Measurements from ENCODE around the gene TMPRSS11A.

Gene TMPRSS11A

DNA sequence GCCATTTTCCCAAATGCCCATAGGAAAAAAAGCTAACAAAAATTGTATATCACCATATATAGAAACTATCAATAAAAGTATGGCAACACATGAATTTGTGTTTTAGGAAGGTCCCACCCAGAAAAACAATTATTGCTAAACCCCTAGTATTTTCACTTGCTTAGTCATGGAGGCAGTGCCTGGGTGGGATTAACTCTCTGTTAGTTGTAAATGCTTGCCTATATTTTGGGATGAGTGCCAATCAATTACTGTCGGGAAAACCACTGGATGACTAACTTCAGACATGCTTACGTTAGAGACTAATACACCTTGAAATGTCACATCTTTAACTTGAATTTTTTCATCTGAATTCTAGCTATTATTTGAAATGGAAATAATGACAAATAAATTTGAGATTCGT, 33.9 kb downstream of the TMPRSS11A start:
- Mint-ChIP-seq H3K36me3 (no peaks in the 10 kb centered on the region), H3K4me3 (no peak overlapping the region), H3K27me3 (peaks cover 10% of the 10 kb centered on the region), H3K4me1 (no peaks in the 10 kb centered on the region), H3K9me3 (no peaks in the 10 kb centered on the region), H3K27ac (no peak overlapping the region)

DNA sequence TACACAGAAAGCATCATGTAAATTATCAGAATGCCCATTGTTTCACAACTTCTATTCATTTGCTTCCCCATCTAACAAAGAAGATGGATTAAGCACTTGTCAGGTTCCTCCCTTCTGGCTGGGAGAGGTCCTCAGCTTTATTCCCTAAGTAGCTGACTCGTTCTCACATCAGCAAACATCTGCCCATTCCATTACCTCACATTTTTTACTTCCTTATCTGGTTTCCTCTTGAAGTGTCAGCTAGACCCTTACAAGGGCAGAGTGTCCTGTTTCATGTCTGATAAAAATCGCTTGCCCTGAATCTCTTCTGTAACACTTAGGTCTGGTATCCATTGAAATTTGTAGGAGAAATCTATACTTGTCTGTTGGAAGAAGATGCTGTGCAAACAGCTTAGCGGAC, 34.7 kb downstream of the TMPRSS11A start:
- Mint-ChIP-seq H3K27me3 (peaks cover 13% of the 10 kb centered on the region), H3K27ac (no peak overlapping the region), H3K4me1 (no peaks in the 10 kb centered on the region), H3K36me3 (no peaks in the 10 kb centered on the region), H3K4me3 (no peak overlapping the region), H3K9me3 (no peaks in the 10 kb centered on the region)

DNA sequence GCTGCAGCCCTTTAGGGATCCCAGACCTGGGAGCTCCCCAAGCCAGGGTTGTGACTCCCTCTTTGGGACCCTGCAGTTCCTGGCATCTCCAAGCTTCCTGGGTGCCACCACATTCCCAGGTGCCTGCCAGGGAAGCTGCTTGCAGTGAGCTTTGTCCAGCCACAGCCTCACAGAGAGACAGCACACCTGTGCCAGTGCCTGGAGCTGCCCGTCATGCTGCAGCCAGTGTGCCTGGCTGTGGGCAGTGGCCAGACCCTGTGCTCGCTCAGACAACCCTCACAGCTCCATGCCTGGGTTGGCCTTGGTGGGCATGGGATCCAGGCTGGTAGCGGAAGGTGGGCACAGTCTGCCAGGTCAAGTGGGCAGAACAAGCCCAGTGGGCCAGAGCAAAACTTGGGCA, 36.0 kb downstream of the TMPRSS11A start:
- Mint-ChIP-seq H3K4me3 (no peak overlapping the region), H3K9me3 (no peaks in the 10 kb centered on the region), H3K27me3 (peaks cover 12% of the 10 kb centered on the region), H3K27ac (no peak overlapping the region), H3K4me1 (no peaks in the 10 kb centered on the region), H3K36me3 (no peaks in the 10 kb centered on the region)

DNA sequence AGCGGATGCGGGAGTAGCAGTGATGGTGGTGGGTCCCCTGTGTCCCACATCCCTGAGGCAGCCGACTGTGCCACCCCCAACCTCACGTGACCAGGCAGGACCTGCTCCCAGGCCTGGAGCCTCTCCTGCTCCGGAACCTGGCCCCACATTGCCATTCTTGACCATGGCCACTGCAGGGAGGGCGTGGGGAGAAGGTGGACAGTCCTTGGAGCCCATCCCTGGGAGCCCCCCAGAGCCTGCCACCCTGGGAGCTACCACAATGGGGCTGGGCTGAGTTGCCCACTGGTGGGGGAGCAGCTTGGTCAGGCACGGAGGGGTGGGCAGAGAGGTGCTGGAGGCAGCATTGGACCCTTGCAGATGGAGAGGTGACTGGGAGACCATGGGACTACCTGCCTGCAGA, 36.8 kb downstream of the TMPRSS11A start:
- Mint-ChIP-seq H3K9me3 (no peaks in the 10 kb centered on the region), H3K4me3 (no peak overlapping the region), H3K27ac (no peak overlapping the region), H3K36me3 (no peaks in the 10 kb centered on the region), H3K4me1 (no peaks in the 10 kb centered on the region), H3K27me3 (peaks cover 9% of the 10 kb centered on the region)

DNA sequence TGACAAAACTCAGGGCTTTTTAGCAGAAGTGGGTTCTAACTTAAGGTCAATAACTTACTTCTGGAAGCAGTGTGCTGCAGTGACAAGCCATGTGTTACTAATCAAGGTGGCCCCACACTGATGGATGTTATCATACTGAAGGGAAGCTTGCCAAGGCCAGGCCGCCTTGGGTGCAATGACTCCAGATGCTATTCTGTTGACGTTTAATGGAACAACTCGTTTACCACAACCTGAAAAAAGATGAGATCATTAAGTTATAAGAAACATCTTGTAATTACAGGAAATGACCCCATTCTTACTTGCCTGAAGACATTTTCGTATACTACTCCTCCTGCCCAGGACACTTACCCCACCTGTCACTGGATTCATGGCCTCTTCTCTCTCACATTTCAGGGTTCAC, 40.6 kb downstream of the TMPRSS11A start:
- no peak overlapping the region for H3K27ac Mint-ChIP-seq
- peaks cover 5% of the 10 kb centered on the region for H3K27me3 Mint-ChIP-seq
- H3K36me3 Mint-ChIP-seq = no peaks in the 10 kb centered on the region
- H3K4me3 Mint-ChIP-seq = no peak overlapping the region
- H3K4me1 Mint-ChIP-seq = no peaks in the 10 kb centered on the region
- no peaks in the 10 kb centered on the region for H3K9me3 Mint-ChIP-seq

DNA sequence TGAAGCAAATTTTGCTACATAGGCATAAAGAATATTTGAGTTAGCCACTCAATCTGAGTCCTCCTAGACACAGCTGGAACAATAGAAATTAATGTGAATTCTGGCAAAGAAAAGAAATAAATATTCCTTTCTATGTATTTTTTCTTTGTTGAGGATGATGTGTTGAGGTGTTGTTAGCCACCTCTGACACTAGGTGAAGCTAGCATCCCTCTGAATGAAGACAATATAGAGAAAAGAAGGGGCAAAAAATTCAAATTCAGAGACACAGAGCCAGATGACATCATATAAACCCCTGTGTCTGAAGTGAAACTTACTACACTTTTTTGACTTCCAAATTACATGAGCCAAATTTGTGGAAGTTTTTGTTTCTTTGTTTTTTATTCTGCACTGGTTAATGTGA, 44.9 kb downstream of the TMPRSS11A start:
- H3K4me3 Mint-ChIP-seq = no peak overlapping the region
- H3K27me3 Mint-ChIP-seq = no peaks in the 10 kb centered on the region
- H3K27ac Mint-ChIP-seq = no peak overlapping the region
- no peaks in the 10 kb centered on the region for H3K4me1 Mint-ChIP-seq
- H3K36me3 Mint-ChIP-seq = no peaks in the 10 kb centered on the region
- H3K9me3 Mint-ChIP-seq = no peaks in the 10 kb centered on the region

DNA sequence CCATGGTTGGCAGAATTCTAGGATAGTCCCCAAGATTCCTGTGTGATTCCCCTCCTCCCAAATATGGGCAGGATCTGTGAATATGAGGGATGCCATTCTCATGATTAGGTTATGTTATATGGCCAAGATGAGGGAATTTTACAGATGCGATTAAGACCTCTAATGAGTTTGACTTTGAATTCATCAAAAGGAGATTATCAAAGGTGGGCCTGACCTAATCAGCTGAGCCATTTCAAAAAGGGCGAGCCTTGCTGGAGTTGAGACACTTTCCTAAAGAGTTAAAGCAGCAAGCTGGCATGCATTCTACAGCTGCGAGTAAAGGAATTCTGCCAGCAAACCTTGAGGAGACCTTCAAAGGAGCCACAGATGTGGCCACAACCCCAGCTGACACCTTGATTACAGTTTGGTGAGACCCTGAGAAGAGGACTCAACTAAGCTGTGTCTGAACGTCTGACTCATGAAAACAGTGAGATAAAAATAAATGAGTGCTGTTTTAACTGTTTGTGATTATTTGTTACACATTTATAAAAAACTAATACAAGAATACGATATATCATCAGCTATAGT, 47.8 kb downstream of the TMPRSS11A start:
- no peak overlapping the region for H3K27ac Mint-ChIP-seq
- H3K27me3 Mint-ChIP-seq = peaks cover 5% of the 10 kb centered on the region
- H3K4me3 Mint-ChIP-seq = no peak overlapping the region
- no peaks in the 10 kb centered on the region for H3K9me3 Mint-ChIP-seq
- H3K4me1 Mint-ChIP-seq = no peaks in the 10 kb centered on the region
- H3K36me3 Mint-ChIP-seq = no peaks in the 10 kb centered on the region

DNA sequence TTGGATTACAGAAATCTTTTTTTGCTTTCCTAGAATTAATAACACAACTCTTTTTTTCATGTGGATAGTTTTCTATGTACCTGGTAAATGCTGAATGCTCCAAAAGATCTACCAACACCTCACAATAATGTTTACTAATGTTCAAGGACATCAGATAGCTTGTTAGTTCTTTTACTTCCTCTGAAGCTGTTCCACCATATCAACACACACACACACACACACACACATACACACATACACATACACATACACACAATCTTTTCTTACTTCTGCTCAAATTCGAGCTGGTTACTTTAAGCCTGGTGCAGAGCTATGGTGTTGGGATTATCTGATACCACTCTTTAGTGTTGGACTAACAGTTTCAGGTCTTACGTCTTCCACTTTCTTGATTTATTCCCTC, 51.2 kb downstream of the TMPRSS11A start:
- Mint-ChIP-seq H3K27me3 (peaks cover 5% of the 10 kb centered on the region), H3K27ac (no peak overlapping the region), H3K36me3 (no peaks in the 10 kb centered on the region), H3K4me3 (no peak overlapping the region), H3K4me1 (no peaks in the 10 kb centered on the region), H3K9me3 (no peaks in the 10 kb centered on the region)

DNA sequence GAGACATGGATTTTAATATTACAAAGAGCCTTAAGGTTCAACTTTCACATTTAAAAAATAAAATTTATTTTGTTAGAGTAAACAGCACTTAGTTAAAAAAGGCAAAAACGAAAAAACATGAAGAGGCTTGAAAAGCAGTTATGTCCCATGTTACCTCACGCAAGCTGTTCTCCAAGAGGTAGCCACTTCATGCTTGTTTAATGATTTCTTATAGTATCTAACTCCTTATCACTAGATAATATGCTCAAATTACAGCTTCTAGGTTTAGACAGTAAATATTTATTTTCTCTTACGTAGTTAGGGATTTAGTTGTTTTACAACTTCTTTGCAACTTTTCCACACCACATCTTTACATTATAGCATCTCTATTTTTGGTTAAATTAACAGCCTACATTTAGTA, 51.7 kb downstream of the TMPRSS11A start:
- no peak overlapping the region for H3K4me3 Mint-ChIP-seq
- H3K36me3 Mint-ChIP-seq = no peaks in the 10 kb centered on the region
- H3K4me1 Mint-ChIP-seq = no peaks in the 10 kb centered on the region
- H3K27me3 Mint-ChIP-seq = peaks cover 5% of the 10 kb centered on the region
- H3K9me3 Mint-ChIP-seq = no peaks in the 10 kb centered on the region
- H3K27ac Mint-ChIP-seq = no peak overlapping the region

DNA sequence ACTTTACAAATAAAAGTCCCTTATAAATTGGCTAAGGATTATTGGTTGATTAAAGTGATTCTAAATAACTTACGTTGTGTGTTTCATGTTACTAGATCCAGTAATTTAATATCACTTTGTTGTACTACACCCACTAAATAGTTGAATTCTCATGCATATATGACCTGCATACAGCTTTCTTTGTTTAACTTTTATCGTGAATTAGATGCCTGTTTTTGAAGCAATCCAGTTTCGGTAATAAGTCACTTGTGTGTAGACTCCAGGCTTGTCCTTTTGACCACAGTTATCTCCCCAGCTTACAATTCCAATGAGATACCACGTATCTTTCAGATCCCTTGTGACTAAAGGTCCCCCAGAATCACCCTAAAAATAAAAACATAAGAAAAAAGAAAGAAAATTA, 52.2 kb downstream of the TMPRSS11A start:
- no peak overlapping the region for H3K27ac Mint-ChIP-seq
- no peak overlapping the region for H3K4me3 Mint-ChIP-seq
- peaks cover 6% of the 10 kb centered on the region for H3K27me3 Mint-ChIP-seq
- no peaks in the 10 kb centered on the region for H3K4me1 Mint-ChIP-seq
- peaks cover 2% of the 10 kb centered on the region for H3K9me3 Mint-ChIP-seq
- H3K36me3 Mint-ChIP-seq = no peaks in the 10 kb centered on the region

DNA sequence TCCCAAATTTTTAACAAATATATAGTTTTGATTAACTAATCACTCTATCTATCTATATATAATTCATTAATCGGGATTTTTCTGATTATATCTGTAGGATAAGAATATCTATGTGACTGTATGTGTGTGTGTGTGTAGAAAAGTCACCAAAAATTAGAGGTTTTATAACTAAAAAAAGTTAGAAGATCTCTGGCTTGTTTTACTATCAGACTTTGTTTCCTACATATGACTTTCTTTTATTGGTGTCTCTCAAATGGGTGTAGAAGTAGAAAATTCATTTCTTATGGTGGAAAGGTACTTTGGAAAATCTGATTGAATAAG, 52.7 kb downstream of the TMPRSS11A start:
- no peak overlapping the region for H3K4me3 Mint-ChIP-seq
- H3K4me1 Mint-ChIP-seq = no peaks in the 10 kb centered on the region
- H3K27me3 Mint-ChIP-seq = peaks cover 9% of the 10 kb centered on the region
- H3K36me3 Mint-ChIP-seq = no peaks in the 10 kb centered on the region
- H3K9me3 Mint-ChIP-seq = peaks cover 8% of the 10 kb centered on the region
- no peak overlapping the region for H3K27ac Mint-ChIP-seq

DNA sequence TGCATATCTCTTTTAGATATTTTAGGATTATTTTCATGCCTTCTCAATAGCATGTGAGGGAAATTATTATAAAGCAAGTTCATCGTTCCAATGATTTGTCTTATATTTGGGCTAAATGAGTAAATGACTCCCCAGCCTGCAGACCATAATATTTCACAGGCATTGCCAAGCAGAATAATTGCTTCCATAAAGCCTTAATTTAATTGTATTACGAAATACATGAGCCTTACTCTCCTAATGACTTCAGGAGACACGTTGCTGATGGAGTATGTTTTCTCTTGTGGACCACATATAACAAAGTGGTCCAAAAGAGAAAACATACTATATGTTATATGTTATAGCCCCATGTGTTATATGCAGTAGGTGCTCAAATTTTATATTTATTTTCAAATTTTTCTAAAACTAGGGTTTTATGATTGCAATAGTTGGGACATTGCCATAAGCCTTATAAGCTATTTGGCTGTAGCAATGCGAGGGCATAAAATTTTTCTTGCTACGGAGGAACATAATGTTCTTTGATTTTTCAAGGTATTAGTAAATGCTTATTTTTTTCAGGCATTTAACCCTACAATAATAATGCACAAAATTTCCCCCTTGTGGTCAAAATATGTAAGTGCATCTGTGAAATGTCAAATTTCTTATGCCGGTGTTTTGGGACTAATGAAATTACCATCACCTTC, 53.2 kb downstream of the TMPRSS11A start:
- H3K27me3 Mint-ChIP-seq = peaks cover 13% of the 10 kb centered on the region
- no peak overlapping the region for H3K4me3 Mint-ChIP-seq
- no peaks in the 10 kb centered on the region for H3K4me1 Mint-ChIP-seq
- H3K9me3 Mint-ChIP-seq = peaks cover 12% of the 10 kb centered on the region
- H3K27ac Mint-ChIP-seq = no peak overlapping the region
- H3K36me3 Mint-ChIP-seq = no peaks in the 10 kb centered on the region

DNA sequence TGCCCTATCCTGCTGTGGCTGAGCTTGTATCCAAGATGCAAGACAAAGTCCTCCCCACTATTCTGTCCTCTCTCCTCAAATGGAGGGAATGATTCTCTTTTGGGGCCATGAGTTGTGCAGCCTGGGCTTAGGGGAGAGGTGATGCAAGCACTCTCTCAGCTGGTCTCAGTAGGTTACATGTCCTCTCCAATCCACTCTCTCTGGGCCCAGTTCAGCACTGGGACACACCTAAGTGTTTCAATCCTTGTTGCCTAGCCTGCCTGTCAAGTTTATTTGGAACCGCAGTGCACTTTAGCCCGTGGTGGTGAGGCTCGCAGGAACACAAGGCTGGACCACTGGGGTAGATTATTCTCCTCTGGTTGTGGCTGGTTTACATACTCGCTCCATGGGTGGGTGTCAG, 55.6 kb downstream of the TMPRSS11A start:
- Mint-ChIP-seq H3K27me3 (peaks cover 15% of the 10 kb centered on the region), H3K36me3 (no peaks in the 10 kb centered on the region), H3K4me3 (no peak overlapping the region), H3K27ac (no peak overlapping the region), H3K4me1 (no peaks in the 10 kb centered on the region), H3K9me3 (peaks cover 12% of the 10 kb centered on the region)

DNA sequence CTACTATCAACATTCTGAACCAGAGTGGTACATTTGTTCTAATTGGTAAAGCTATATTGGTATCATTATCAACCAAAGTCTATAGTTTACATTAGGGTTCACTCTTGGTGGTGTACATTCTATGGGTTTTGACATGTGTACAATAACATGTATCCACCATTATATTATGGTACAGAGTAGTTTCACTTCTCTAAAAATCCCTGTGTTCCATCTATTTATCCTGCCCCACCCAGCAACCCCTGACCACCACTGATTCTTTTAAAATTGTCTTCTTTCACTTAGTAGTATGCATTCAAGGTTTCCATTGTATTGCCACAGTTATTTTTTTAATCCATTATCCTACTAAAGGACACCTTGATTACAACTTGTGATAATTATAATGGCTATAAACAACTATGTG, 64.2 kb downstream of the TMPRSS11A start:
- Mint-ChIP-seq H3K27ac (no peak overlapping the region), H3K36me3 (no peaks in the 10 kb centered on the region), H3K4me3 (no peak overlapping the region), H3K9me3 (no peaks in the 10 kb centered on the region), H3K27me3 (peaks cover under 1% of the 10 kb centered on the region), H3K4me1 (peaks cover 4% of the 10 kb centered on the region)

DNA sequence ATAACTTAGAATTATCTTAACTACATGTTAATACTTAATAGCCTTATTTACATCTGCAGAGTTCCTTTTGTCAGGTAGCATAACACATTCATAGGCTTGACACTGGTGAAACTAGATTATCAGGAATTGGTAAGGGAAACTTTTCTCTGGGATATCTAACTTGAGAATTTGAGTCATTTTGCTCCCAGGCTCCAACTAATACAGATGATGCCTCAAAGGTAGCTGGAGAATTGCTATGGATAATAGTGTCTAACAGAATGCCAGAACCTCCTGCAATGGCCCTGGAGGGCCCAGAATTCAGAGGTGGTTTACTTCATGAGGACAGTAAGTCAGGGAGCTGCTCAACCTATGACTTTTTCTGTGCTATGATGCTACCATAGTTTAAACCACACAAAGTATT, 65.6 kb downstream of the TMPRSS11A start:
- peaks cover 4% of the 10 kb centered on the region for H3K4me1 Mint-ChIP-seq
- H3K27me3 Mint-ChIP-seq = no peaks in the 10 kb centered on the region
- H3K4me3 Mint-ChIP-seq = no peak overlapping the region
- H3K36me3 Mint-ChIP-seq = no peaks in the 10 kb centered on the region
- H3K27ac Mint-ChIP-seq = no peak overlapping the region
- no peaks in the 10 kb centered on the region for H3K9me3 Mint-ChIP-seq

DNA sequence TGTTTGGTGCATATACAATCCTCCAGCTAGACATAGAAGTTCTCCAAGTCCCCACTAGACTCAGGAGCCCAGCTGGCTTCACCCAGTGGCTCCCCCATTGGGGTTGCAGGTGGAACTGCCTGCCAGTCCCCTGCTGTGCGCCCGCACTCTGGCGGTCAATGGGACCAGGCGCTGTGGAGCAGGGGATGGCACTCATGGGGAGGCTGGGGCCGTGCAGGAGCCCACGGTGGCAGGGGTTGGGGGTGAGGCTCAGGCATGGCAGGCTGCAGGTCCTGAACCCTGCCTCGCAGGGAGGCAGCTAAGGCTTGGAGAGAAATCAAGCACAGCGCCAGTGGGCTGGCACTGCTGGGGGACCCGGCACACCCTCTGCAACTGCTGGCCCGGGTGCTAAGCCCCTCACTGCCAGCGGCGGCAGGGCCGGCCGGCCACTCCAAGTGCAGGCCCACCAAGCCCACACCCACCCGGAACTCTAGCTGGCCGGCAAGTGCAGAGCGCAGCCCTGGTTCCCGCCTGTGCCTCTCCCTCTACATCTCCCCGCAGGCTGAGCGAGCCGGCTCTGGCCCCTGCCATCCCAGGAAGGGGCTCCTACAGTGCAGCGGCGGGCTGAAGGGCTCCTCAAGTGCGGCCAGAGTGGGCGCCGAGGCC, 66.8 kb downstream of the TMPRSS11A start:
- Mint-ChIP-seq H3K9me3 (no peaks in the 10 kb centered on the region), H3K27me3 (no peaks in the 10 kb centered on the region), H3K27ac (no peak overlapping the region)

DNA sequence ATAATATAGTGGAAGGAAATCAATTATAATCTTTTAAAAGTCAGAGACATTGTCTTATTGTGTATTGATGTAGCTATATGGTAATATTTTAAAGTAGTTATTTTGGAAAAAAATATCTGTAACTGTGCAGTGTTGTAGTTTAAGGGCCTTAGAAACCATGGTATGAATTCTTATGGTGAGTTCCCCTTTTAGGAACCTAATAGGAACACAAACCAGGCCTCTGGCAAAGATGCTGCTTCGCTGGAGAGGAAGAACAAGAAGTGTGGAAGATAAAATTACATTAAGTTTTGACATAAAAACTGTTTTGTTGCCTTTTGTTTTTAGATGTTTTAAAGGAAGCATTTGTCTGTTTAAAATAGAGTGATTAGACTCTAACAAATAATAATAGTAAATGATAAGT, 68.6 kb downstream of the TMPRSS11A start:
- Mint-ChIP-seq H3K27ac (no peak overlapping the region), H3K4me1 (peaks cover 4% of the 10 kb centered on the region), H3K4me3 (no peak overlapping the region), H3K9me3 (no peaks in the 10 kb centered on the region), H3K27me3 (no peaks in the 10 kb centered on the region), H3K36me3 (no peaks in the 10 kb centered on the region)

More for the DNA sequence above, 66.8 kb downstream of the TMPRSS11A start:
- H3K4me3 Mint-ChIP-seq = no peak overlapping the region
- no peaks in the 10 kb centered on the region for H3K36me3 Mint-ChIP-seq
- peaks cover 4% of the 10 kb centered on the region for H3K4me1 Mint-ChIP-seq
